A549 (cell line): Measurements from ENCODE around the gene GPT2. TPM values are rescaled to one million over a fixed set of nuclear protein-coding genes. Genes with fewer than 3 reads are reported as not detected.

Source experiments
- ATAC-seq, 2 experiments: fragments of 200-7000 bp in 1 of 2; fragments of >200 bp in 1 of 2; cut with Nextera tagmentation in 1 of 2; cut with Tn5 transposase in 1 of 2; 3 replicates each; pipeline versions ENCODE4 v1.8.0 to v1.9.1; 2018 to 2020; ENCODE audit warnings: mild to moderate bottlenecking in 1 of 2, moderate library complexity in 1 of 2
- CTCF ChIA-PET: fragments of 300-600 bp; sonication (Branson Sonifier 250); formaldehyde crosslinking; extraction: SDS; loops from one replicate; lab custom pipeline; 2021; ENCODE audit warnings: antibody characterized with exemption, inconsistent platforms; lab: Yijun Ruan, JAX
- POLR2A ChIA-PET: fragments of 350-600 bp; formaldehyde crosslinking; extraction: SDS; loops from one replicate; lab custom pipeline; 2021; ENCODE audit warnings: antibody characterized with exemption, inconsistent platforms; lab: Yijun Ruan, JAX
- DNase-seq, 2 experiments: peaks; one replicate each; pipeline versions ENCODE4 v3.0.0 to v3.0.0-alpha.2; 2011 to 2016; ENCODE audit warnings: low read depth in 1 of 2, low spot score in 1 of 2
- FAIRE-seq: peaks from 2 replicates; lab custom pipeline; 2011; peaks lifted over from hg19 to GRCh38; lab: Jason Lieb, UNC
- H3K27ac ChIP-seq, 2 experiments: fragments of >200 bp; sonication (Bioruptor Twin); formaldehyde crosslinking; 3 replicates each; pipeline ENCODE4 v1.5.1; 2016 to 2017
- H3K4me1 ChIP-seq: fragments of >200 bp; sonication (Bioruptor Twin); formaldehyde crosslinking; 3 replicates; pipeline ENCODE4 v1.6.1; 2016
- H3K4me2 ChIP-seq: fragments of >200 bp; sonication (Bioruptor Twin); formaldehyde crosslinking; 3 replicates; pipeline ENCODE4 v1.6.1; 2016
- H3K4me3 ChIP-seq: fragments of >200 bp; sonication (Bioruptor Twin); formaldehyde crosslinking; 3 replicates; pipeline ENCODE4 v1.5.1; 2016
- H3K9me3 ChIP-seq: fragments of >200 bp; sonication (Bioruptor Twin); formaldehyde crosslinking; 3 replicates; pipeline ENCODE4 v1.6.1; 2016
- BHLHE40 ChIP-seq: IDR thresholded peaks from 2 replicates; pipeline ENCODE4 v1.6.1; 2012; ENCODE audit warnings: low read depth, low read length, inconsistent platforms
- CBX8 ChIP-seq: fragments of 200-600 bp; sonication (generic); IDR thresholded peaks from 2 replicates; pipeline ENCODE4 v1.6.1; 2016
- CEBPB ChIP-seq, 2 experiments: fragments of >200 bp in 1 of 2; sonication (Bioruptor Twin) in 1 of 2; formaldehyde crosslinking in 1 of 2; IDR thresholded peaks; 2 replicates each; pipeline ENCODE4 v1.6.1; 2012 to 2016
- CTCF ChIP-seq: fragments of >200 bp; sonication (Bioruptor Twin); formaldehyde crosslinking; IDR thresholded peaks from 3 replicates; pipeline ENCODE4 v1.5.1; 2016
- E2F6 ChIP-seq: IDR thresholded peaks from 2 replicates; pipeline ENCODE4 v1.6.1; 2012; ENCODE audit warnings: low read depth, borderline replicate concordance
- HEYL ChIP-seq: fragments of 250-450 bp; sonication (Bioruptor Pico); IDR thresholded peaks from 2 replicates; pipeline ENCODE4 v1.8.0; 2021; ENCODE audit warnings: mild to moderate bottlenecking, moderate library complexity
- HMGXB4 ChIP-seq: fragments of 250-450 bp; sonication (Bioruptor Pico); IDR thresholded peaks from 2 replicates; pipeline ENCODE4 v1.5.0; 2021; ENCODE audit warnings: mild to moderate bottlenecking, moderate library complexity, borderline replicate concordance
- HOXB13 ChIP-seq: fragments of 250-450 bp; sonication (Bioruptor Pico); IDR thresholded peaks from 2 replicates; pipeline ENCODE4 v1.5.0; 2020; ENCODE audit warnings: low read depth, mild to moderate bottlenecking, moderate library complexity
- JUNB ChIP-seq: fragments of >200 bp; sonication (Bioruptor Twin); formaldehyde crosslinking; IDR thresholded peaks from 2 replicates; pipeline ENCODE4 v1.6.1; 2016
- MAFK ChIP-seq: fragments of 450-650 bp; IDR thresholded peaks from 2 replicates; pipeline ENCODE4 v1.6.1; 2014; ENCODE audit not compliant: partially characterized antibody
- MAZ ChIP-seq: fragments of 150-350 bp; IDR thresholded peaks from 2 replicates; pipeline ENCODE4 v1.6.1; 2014; ENCODE audit warnings: antibody characterized with exemption, low read depth, low read length, borderline replicate concordance
- NFE2L2 ChIP-seq: fragments of 150-350 bp; conservative IDR thresholded peaks from 2 replicates; pipeline ENCODE4 v1.6.1; 2014; ENCODE audit warnings: low read length
- NPAS2 ChIP-seq: fragments of 250-450 bp; sonication (Bioruptor Pico); IDR thresholded peaks from 2 replicates; pipeline ENCODE4 v1.8.0; 2022; ENCODE audit warnings: mild to moderate bottlenecking, moderate library complexity, borderline replicate concordance
- RARB ChIP-seq: fragments of 250-450 bp; sonication (Bioruptor Pico); IDR thresholded peaks from 2 replicates; pipeline ENCODE4 v1.8.0; 2021; ENCODE audit warnings: mild to moderate bottlenecking, moderate library complexity
- RNF2 ChIP-seq: fragments of 200-600 bp; sonication (generic); IDR thresholded peaks from 2 replicates; pipeline ENCODE4 v1.6.1; 2016; ENCODE audit warnings: low read depth, mild to moderate bottlenecking, antibody characterized with exemption, moderate library complexity, borderline replicate concordance
- SREBF2 ChIP-seq: fragments of 450-650 bp; IDR thresholded peaks from 2 replicates; pipeline ENCODE4 v1.6.1; 2014; ENCODE audit warnings: mild to moderate bottlenecking, moderate library complexity
- TFCP2L1 ChIP-seq: fragments of 250-450 bp; sonication (Bioruptor Pico); IDR thresholded peaks from 2 replicates; pipeline ENCODE4 v1.5.0; 2021; ENCODE audit warnings: mild to moderate bottlenecking
- TP53 ChIP-seq: fragments of 250-450 bp; sonication (Bioruptor Pico); IDR thresholded peaks from 2 replicates; pipeline ENCODE4 v1.5.0; 2021; ENCODE audit warnings: mild to moderate bottlenecking, moderate library complexity
- USF2 ChIP-seq: fragments of 450-650 bp; IDR thresholded peaks from 2 replicates; pipeline ENCODE4 v1.6.1; 2014; ENCODE audit warnings: antibody characterized with exemption
- ZNF302 ChIP-seq: fragments of 250-450 bp; sonication (Bioruptor Pico); IDR thresholded peaks from 2 replicates; pipeline ENCODE4 v1.9.0; 2021; ENCODE audit warnings: inconsistent platforms, mild to moderate bottlenecking, moderate library complexity
- WGBS: methylation state at CpG from one replicate; pipeline ENCODE4 v1.1.6; 2017; ENCODE audit errors: missing lambda C conversion rate; 5-methylcytosine and 5-hydroxymethylcytosine counted together
- polyA plus RNA-seq, 4 experiments: library from polyadenylated mRNA; depleted of rRNA in 3 of 4; stranded (reverse); fragments of >200 nt; fragmentation: RNase III in 1 of 4; extraction: RNeasy Plus Mini Kit Qiagen cat#74134 plus additional on column Dnase treatment in 1 of 4; gene quantifications; 2 replicates in 3 of 4; 3 replicates in 1 of 4; pipeline ENCODE4 v1.2.3, GENCODE V29; 2011 to 2017

GPT2 gene
- polyA plus RNA-seq, 2 of the 4 experiments (the other 2 are of a cell fraction), result 8.9 to 15.3 TPM

- WGBS, result 94% methylated on average over 16 of the region's 16 CpGs
- ATAC-seq (no peak), DNase-seq (no peak), FAIRE-seq (no peak)
- ChIA-PET CTCF (interaction anchor here (0.7 to 7.4 kb wide), 7 partner anchors 13 to 34 kb away, joined by 3 to 47 read pairs (median 3); no protein-coding TSS in a partner anchor), POLR2A (no interaction called here)
- H3K4me2 ChIP-seq, result no peak overlapping the region
- H3K4me3 ChIP-seq, result no peak overlapping the region
- H3K9me3 ChIP-seq, result no peaks in the 10 kb centered on the region
- peaks cover 18% of the 10 kb centered on the region; the same call in 2 of the 3 replicates for H3K4me1 ChIP-seq
- TF ChIP-seq BHLHE40 (no peak), MAFK (no peak), RNF2 (no peak), HOXB13 (CRISPR knock-in tag) (no peak), CEBPB (IDR thresholded peaks at IDR 0.05) (no peak)
- TF ChIP-seq, all 56 proteins: peak for 0
- no peak overlapping the region for H3K27ac ChIP-seq
Observed at GRCh38 chr16:46886764-46887523, 2.8 kb downstream of the GPT2 start.

GRCh38 chr16:46887524-46887854, 3.3 kb downstream of the GPT2 start:
- DNase-seq (no peak), FAIRE-seq (no peak), ATAC-seq (no peak)
- Histone ChIP-seq H3K4me1 (peaks cover 18% of the 10 kb centered on the region; the same call in 2 of the 3 replicates), H3K9me3 (no peaks in the 10 kb centered on the region), H3K4me2 (no peak overlapping the region), H3K27ac (no peak overlapping the region), H3K4me3 (no peak overlapping the region)
- ChIA-PET POLR2A (no interaction called here), CTCF (interaction anchor here (0.7 to 7.4 kb wide), 3 partner anchors 16 to 34 kb away, joined by 3 to 47 read pairs (median 3); no protein-coding TSS in a partner anchor)
- WGBS, result 80% methylated on average over 1 of the region's 2 CpGs
- TF ChIP-seq RARB (CRISPR knock-in tag) (no peak), TFCP2L1 (CRISPR knock-in tag) (no peak), TP53 (no peak), HEYL (CRISPR knock-in tag) (no peak), CTCF (no peak), E2F6 (no peak), ZNF302 (CRISPR knock-in tag) (no peak), SREBF2 (no peak), NPAS2 (CRISPR knock-in tag) (no peak), USF2 (no peak), HMGXB4 (CRISPR knock-in tag) (no peak), CEBPB (IDR thresholded peaks at IDR 0.05) (no peak), NFE2L2 (no peak), JUNB (no peak), HOXB13 (CRISPR knock-in tag) (no peak), MAZ (no peak), CBX8 (no peak)
